ENCODE results near the gene CSNK2A1.
"Not testable (repeated sequence)": the region's sequence is repeated elsewhere in the genome, so short reads cannot be mapped to it uniquely, and the experiment has no call there.

Gene CSNK2A1

DNA sequence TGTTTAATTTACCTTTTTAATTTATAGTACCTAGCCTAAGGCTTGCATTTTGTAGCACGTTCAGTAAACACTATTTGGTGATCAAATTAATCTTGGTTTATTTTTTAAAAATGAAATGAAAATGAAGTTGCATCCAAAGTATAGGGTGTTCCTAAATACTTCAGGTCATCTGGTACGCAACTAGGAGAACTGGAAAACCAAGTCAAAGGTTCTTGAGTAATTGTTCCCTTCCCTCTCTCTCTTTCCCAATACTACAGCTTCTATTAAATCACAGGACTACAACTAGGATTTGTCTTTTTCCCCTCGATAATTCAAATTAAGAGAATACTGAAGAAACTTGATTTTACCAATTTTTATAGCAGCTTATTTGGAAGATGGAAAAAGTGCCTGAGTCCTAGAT, 27.9 kb downstream of the CSNK2A1 start:
- peaks cover 13% of the 10 kb centered on the region; the same call in 1 of the 2 replicates for H3K9me3 ChIP-seq (ENCODE audit: low read depth, low read length)
- H3K9ac ChIP-seq (ENCODE audit: insufficient read length) = no peak overlapping the region
- peaks cover 62% of the 10 kb centered on the region for H3K36me3 ChIP-seq (ENCODE audit: insufficient read depth, low read length)
- no peak for DNase-seq (ENCODE audit: low read depth, low spot score)
- no peak overlapping the region for H3K27ac ChIP-seq
- no peak for TF ChIP-seq POLR2AphosphoS5 (IDR thresholded peaks at IDR 0.05; ENCODE audit: borderline replicate concordance, low read depth, low read length)
- no peak for TF ChIP-seq FOXP2 (optimal IDR thresholded peaks at IDR 0.05; ENCODE audit: control extremely low read depth, extremely low read length, insufficient read depth)
- TF ChIP-seq EZH2 (IDR thresholded peaks at IDR 0.05) = no peak
- H3K4me3 ChIP-seq = no peak overlapping the region

DNA sequence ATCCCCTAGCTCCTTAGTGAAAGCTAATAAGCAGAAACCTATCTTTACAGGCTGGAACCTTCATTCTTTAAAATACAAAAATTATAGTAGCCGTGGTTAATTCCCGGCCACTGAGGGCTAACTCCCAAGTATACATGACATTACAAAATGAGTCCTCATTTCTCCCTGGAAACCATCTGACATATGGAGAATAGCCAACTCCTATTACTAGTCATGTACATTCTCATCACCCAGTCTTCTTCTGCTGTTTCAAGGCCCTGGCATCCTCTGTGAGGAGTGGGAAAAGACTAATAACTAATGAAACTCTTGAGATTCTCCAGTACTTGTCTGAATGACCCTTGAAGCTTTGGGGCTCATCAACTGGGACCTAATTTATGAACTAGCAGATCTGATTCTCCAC, 30.2 kb downstream of the CSNK2A1 start:
- no peak for DNase-seq (ENCODE audit: low read depth, low spot score)
- Histone ChIP-seq H3K9me3 (ENCODE audit: low read depth, low read length) (no peaks in the 10 kb centered on the region), H3K4me3 (no peak overlapping the region), H3K27ac (no peak overlapping the region), H3K36me3 (ENCODE audit: insufficient read depth, low read length) (peaks cover 57% of the 10 kb centered on the region), H3K9ac (ENCODE audit: insufficient read length) (peak overlapping the region; percentile 9)
- TF ChIP-seq EZH2 (IDR thresholded peaks at IDR 0.05) = no peak

GRCh38 chr20:510328-511057, 33.1 kb downstream of the CSNK2A1 start:
- not testable (repeated sequence) for H3K27ac ChIP-seq; DNase-seq (ENCODE audit: low read depth, low spot score); H3K4me3 ChIP-seq

GRCh38 chr20:508364-508787, 35.2 kb downstream of the CSNK2A1 start:
- H3K27ac ChIP-seq; H3K9me3 ChIP-seq (ENCODE audit: low read depth, low read length); DNase-seq (ENCODE audit: low read depth, low spot score); H3K9ac ChIP-seq (ENCODE audit: insufficient read length); H3K4me3 ChIP-seq: not testable (repeated sequence)
- peaks cover 74% of the 10 kb centered on the region for H3K36me3 ChIP-seq (ENCODE audit: insufficient read depth, low read length)

More at GRCh38 chr20:510328-511057, 33.1 kb downstream of the CSNK2A1 start:
- not testable (repeated sequence) for H3K9me3 ChIP-seq (ENCODE audit: low read depth, low read length); H3K9ac ChIP-seq (ENCODE audit: insufficient read length)
- H3K36me3 ChIP-seq (ENCODE audit: insufficient read depth, low read length) = peaks cover 67% of the 10 kb centered on the region

DNA sequence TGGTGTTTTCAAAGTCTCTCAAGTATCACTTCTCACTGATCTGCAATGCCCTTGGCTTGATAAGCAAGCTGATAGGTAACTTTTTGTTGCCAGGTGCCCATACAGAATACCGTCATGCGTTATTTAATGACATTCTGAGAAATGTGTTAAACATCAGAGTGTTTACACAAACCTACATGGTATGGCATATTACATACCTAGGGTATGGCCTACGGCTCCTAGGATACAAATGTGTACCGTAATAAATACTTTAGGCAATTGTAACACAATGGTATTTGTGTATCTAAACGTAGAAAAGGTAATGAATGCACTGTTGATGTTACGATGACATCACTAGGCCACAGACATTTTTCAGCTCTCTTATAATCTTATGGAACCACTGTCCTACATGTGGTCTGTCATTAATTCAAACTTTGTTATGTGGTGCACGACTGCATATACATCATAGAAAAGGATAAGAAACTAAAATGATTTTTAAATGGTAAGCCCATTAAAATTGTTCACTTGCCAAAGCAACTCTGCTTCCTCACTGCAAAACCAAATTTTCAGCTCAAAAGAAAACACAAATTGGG, 35.7 kb downstream of the CSNK2A1 start:
- no peak overlapping the region for H3K4me3 ChIP-seq
- no peak for TF ChIP-seq EZH2 (IDR thresholded peaks at IDR 0.05)
- H3K9me3 ChIP-seq (ENCODE audit: low read depth, low read length) = no peaks in the 10 kb centered on the region
- peaks cover 75% of the 10 kb centered on the region for H3K36me3 ChIP-seq (ENCODE audit: insufficient read depth, low read length)
- no peak overlapping the region for H3K9ac ChIP-seq (ENCODE audit: insufficient read length)
- H3K27ac ChIP-seq = no peak overlapping the region
- no peak for DNase-seq (ENCODE audit: low read depth, low spot score)

DNA sequence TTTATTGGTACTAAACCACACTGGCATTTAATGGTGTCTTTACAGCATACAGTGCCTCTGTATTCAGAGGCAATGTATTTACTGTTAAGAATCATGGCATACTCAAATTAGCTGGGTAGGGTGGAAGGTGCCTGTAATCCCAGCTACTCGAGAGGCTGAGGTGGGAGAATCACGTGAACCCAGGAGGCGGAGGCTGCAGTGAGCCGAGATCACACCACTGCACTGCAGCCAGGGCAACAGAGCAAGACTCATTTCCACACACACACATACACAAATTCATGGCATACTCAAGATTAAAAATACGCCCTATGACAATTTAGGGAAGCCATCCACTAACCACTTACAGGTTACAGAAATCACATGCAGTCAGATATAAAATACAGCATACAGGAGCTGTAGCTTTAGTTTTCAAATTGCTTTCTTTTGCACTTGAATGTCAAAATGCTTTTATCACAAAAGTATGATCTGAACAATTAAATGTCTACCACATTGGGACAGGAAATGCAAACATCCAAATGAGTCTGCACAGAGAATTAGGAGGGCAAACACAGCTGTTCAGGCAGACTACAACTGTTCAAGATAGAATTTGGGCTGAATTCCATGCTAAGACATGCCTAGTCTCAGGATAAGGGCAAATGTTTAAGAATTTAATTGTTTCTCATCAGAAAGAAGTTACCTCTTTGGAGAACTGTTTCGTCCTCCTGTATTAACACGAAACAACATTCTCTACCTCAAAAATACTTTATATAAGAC, 36.4 kb downstream of the CSNK2A1 start:
- peaks cover 75% of the 10 kb centered on the region for H3K36me3 ChIP-seq (ENCODE audit: insufficient read depth, low read length)
- H3K9ac ChIP-seq (ENCODE audit: insufficient read length) = no peak overlapping the region
- no peak overlapping the region for H3K4me3 ChIP-seq
- H3K9me3 ChIP-seq (ENCODE audit: low read depth, low read length) = no peaks in the 10 kb centered on the region
- no peak overlapping the region for H3K27ac ChIP-seq
- no peak for DNase-seq (ENCODE audit: low read depth, low spot score)
- no peak for TF ChIP-seq FOXP2 (optimal IDR thresholded peaks at IDR 0.05; ENCODE audit: control extremely low read depth, extremely low read length, insufficient read depth)

GRCh38 chr20:504632-505075, 38.9 kb downstream of the CSNK2A1 start:
- Histone ChIP-seq H3K4me3 (no peak overlapping the region), H3K36me3 (ENCODE audit: insufficient read depth, low read length) (peaks cover 83% of the 10 kb centered on the region), H3K27ac (no peak overlapping the region), H3K9ac (ENCODE audit: insufficient read length) (no peak overlapping the region), H3K9me3 (ENCODE audit: low read depth, low read length) (no peaks in the 10 kb centered on the region)
- no peak for DNase-seq (ENCODE audit: low read depth, low spot score)
- TF ChIP-seq FOXP2 (optimal IDR thresholded peaks at IDR 0.05; ENCODE audit: control extremely low read depth, extremely low read length, insufficient read depth) (no peak), POLR2AphosphoS5 (IDR thresholded peaks at IDR 0.05; ENCODE audit: borderline replicate concordance, low read depth, low read length) (no peak), EZH2 (IDR thresholded peaks at IDR 0.05) (no peak)

DNA sequence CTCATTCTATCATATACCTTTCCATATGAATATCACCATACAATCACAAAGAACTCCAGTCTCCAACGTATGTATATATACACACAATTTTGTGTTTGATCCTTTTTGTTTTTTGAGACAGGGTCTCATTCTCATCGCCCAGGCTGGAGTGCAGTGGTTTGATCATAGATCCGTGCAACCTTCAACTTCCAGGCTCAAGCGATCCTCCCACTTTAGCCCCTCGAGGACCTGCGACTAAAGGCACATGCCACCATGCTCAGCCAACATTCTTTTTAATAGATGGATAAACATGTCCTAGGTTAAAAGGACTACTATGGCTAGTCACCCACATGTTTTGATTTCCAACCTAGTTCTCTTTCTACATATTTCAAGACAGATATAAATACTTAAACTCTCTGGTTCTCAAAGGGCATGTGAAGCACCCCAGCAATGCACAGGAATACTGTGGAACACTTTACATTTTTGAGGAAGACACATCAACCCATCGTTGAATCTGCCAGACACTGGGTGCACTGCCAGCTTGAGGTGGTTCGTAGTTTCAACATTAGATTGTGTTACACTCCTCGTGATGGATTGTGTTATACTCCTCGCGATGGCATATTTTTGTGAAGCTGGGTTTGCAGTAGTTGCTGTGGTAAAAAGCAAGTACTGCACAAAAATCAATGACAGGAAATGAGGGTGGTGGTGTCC, 40.4 kb downstream of the CSNK2A1 start:
- H3K9me3 ChIP-seq (ENCODE audit: low read depth, low read length) = no peaks in the 10 kb centered on the region
- H3K4me3 ChIP-seq = no peak overlapping the region
- DNase-seq (ENCODE audit: low read depth, low spot score) = no peak
- TF ChIP-seq EZH2 (IDR thresholded peaks at IDR 0.05) = no peak
- no peak for TF ChIP-seq FOXP2 (optimal IDR thresholded peaks at IDR 0.05; ENCODE audit: control extremely low read depth, extremely low read length, insufficient read depth)
- no peak for TF ChIP-seq POLR2AphosphoS5 (IDR thresholded peaks at IDR 0.05; ENCODE audit: borderline replicate concordance, low read depth, low read length)
- H3K27ac ChIP-seq = no peak overlapping the region
- H3K36me3 ChIP-seq (ENCODE audit: insufficient read depth, low read length) = peaks cover 86% of the 10 kb centered on the region
- no peak overlapping the region for H3K9ac ChIP-seq (ENCODE audit: insufficient read length)

Measured in SK-N-MC (cell line).